H1 (cell line): ENCODE results near the gene CADM1. TPM values are rescaled to one million over a fixed set of nuclear protein-coding genes. Genes with fewer than 3 reads are reported as not detected.

Source experiments
- CTCF ChIA-PET: fragments of 300-600 bp; sonication (Branson Sonifier 250); formaldehyde crosslinking; loops from one replicate; lab custom pipeline; 2021; ENCODE audit not compliant: partially characterized antibody; lab: Charles Lee
- POLR2A ChIA-PET: fragments of 300-600 bp; sonication (Branson Sonifier 250); formaldehyde crosslinking; loops from one replicate; lab custom pipeline; 2021; ENCODE audit warnings: inconsistent platforms; ENCODE audit not compliant: partially characterized antibody; lab: Charles Lee
- DNase-seq, 2 experiments: peaks; one replicate each; pipeline versions ENCODE4 v3.0.0 to v3.0.0-alpha.2; 2010 to 2022; ENCODE audit warnings: low spot score in 2 of 2, low read depth in 1 of 2, mixed read lengths in 1 of 2
- FAIRE-seq: peaks from 2 replicates; lab custom pipeline; 2011; peaks lifted over from hg19 to GRCh38; lab: Jason Lieb, UNC
- H2AFZ ChIP-seq: 2 replicates; pipeline ENCODE4 v1.8.1; 2012; ENCODE audit warnings: low read length, inconsistent platforms
- H2AK5ac ChIP-seq: 2 replicates; pipeline ENCODE4 v1.6.1; 2013; ENCODE audit warnings: low read depth, low read length
- H2BK120ac ChIP-seq: replicated peaks from 2 replicates; pipeline ENCODE3; 2013; ENCODE audit warnings: low read depth, low read length, inconsistent platforms
- H2BK12ac ChIP-seq: 2 replicates; pipeline ENCODE4 v1.6.1; 2013; ENCODE audit warnings: low read depth, low read length
- H2BK15ac ChIP-seq: 2 replicates; pipeline ENCODE4 v1.6.1; 2013; ENCODE audit warnings: low read length
- H2BK20ac ChIP-seq: 2 replicates; pipeline ENCODE4 v1.6.1; 2013; ENCODE audit warnings: low read length
- H2BK5ac ChIP-seq: 2 replicates; pipeline ENCODE4 v1.6.1; 2013; ENCODE audit warnings: low read depth, low read length
- H3K14ac ChIP-seq: 2 replicates; pipeline ENCODE4 v1.6.1; 2013; ENCODE audit warnings: inconsistent platforms; ENCODE audit not compliant: insufficient read length
- H3K18ac ChIP-seq: 2 replicates; pipeline ENCODE4 v1.6.1; 2013; ENCODE audit warnings: low read length; ENCODE audit errors: extremely low read depth
- H3K23ac ChIP-seq: 2 replicates; pipeline ENCODE4 v1.6.1; 2013; ENCODE audit warnings: inconsistent platforms; ENCODE audit not compliant: insufficient read length
- H3K23me2 ChIP-seq: 2 replicates; pipeline ENCODE4 v1.6.1; 2013; ENCODE audit warnings: low read depth, low read length
- H3K27ac ChIP-seq: 2 replicates; pipeline ENCODE4 v1.6.1; 2011; ENCODE audit warnings: low read depth, low read length, inconsistent platforms
- H3K27me3 ChIP-seq, 4 experiments: replicated peaks in 1 of 4; 1 replicate in 1 of 4; 2 replicates in 3 of 4; pipeline versions ENCODE4 v1.6.1 to v1.8.1; 2011 to 2013; ENCODE audit warnings: low read length in 3 of 4, mild to moderate bottlenecking in 3 of 4, inconsistent platforms in 2 of 4, mixed read lengths in 2 of 4, moderate library complexity in 1 of 4; ENCODE audit not compliant: control insufficient read depth in 3 of 4, insufficient read depth in 3 of 4; ENCODE audit errors: extremely low read depth in 1 of 4
- H3K36me3 ChIP-seq, 4 experiments: 2 replicates each; pipeline versions ENCODE4 v1.6.1 to v1.8.1; 2011 to 2013; ENCODE audit warnings: mild to moderate bottlenecking in 4 of 4, low read length in 3 of 4, moderate library complexity in 2 of 4, control low read depth in 1 of 4, inconsistent platforms in 1 of 4; ENCODE audit not compliant: insufficient read depth in 4 of 4, control insufficient read depth in 2 of 4
- H3K4ac ChIP-seq: replicated peaks from 2 replicates; pipeline ENCODE3; 2013; ENCODE audit warnings: low read length, low read depth, mixed read lengths, inconsistent platforms; ENCODE audit not compliant: insufficient read length
- H3K4me1 ChIP-seq, 4 experiments: replicated peaks in 1 of 4; 1 replicate in 1 of 4; 2 replicates in 3 of 4; pipeline versions ENCODE4 v1.6.1 to v1.8.1; 2011 to 2013; ENCODE audit warnings: low read length in 3 of 4, inconsistent platforms in 2 of 4, mixed read lengths in 1 of 4; ENCODE audit not compliant: insufficient read depth in 4 of 4, control insufficient read depth in 3 of 4
- H3K4me2 ChIP-seq, 2 experiments: 2 replicates each; pipeline versions ENCODE4 v1.6.1 to v1.8.1; 2011 to 2013; ENCODE audit warnings: low read depth in 2 of 2, low read length in 2 of 2, control low read depth in 1 of 2, inconsistent platforms in 1 of 2, mild to moderate bottlenecking in 1 of 2; ENCODE audit not compliant: insufficient read depth in 1 of 2
- H3K4me3 ChIP-seq, 4 experiments: fragments of 200-600, 300-600 bp in 1 of 4; sonication (generic), shearing (Covaris generic), sonication (Bioruptor Twin) in 1 of 4; 2 replicates each; pipeline versions ENCODE4 v1.5.1 to v1.8.1; 2011 to 2016; ENCODE audit warnings: low read length in 4 of 4, low read depth in 3 of 4, control low read depth in 2 of 4, inconsistent platforms in 2 of 4, mild to moderate bottlenecking in 2 of 4, mixed read lengths in 1 of 4, moderate library complexity in 1 of 4; ENCODE audit not compliant: insufficient read depth in 2 of 4; ENCODE audit errors: extremely low read depth in 1 of 4
- H3K56ac ChIP-seq: replicated peaks from 2 replicates; pipeline ENCODE3; 2013; ENCODE audit warnings: low read depth, mild to moderate bottlenecking, mixed read lengths, low read length, inconsistent platforms; ENCODE audit not compliant: insufficient read length
- H3K79me1 ChIP-seq: 2 replicates; pipeline ENCODE4 v1.6.1; 2013; ENCODE audit warnings: low read depth, low read length, control low read depth
- H3K79me2 ChIP-seq, 2 experiments: 2 replicates each; pipeline versions ENCODE4 v1.6.1 to v1.8.1; 2012 to 2013; ENCODE audit warnings: low read length in 2 of 2, mild to moderate bottlenecking in 2 of 2, inconsistent platforms in 1 of 2; ENCODE audit not compliant: insufficient read depth in 2 of 2, control insufficient read depth in 1 of 2
- H3K9ac ChIP-seq, 4 experiments: replicated peaks in 1 of 4; 1 replicate in 1 of 4; 2 replicates in 3 of 4; pipeline versions ENCODE4 v1.6.1 to v1.8.1; 2011 to 2013; ENCODE audit warnings: low read depth in 3 of 4, low read length in 3 of 4, control low read depth in 2 of 4, mild to moderate bottlenecking in 2 of 4, moderate library complexity in 2 of 4, inconsistent platforms in 1 of 4; ENCODE audit errors: extremely low read depth in 1 of 4
- H3K9me3 ChIP-seq, 2 experiments: 2 replicates each; pipeline versions ENCODE4 v1.6.1 to v1.8.1; 2012 to 2013; ENCODE audit warnings: mild to moderate bottlenecking in 2 of 2, moderate library complexity in 2 of 2, control low read depth in 1 of 2, inconsistent platforms in 1 of 2, low read depth in 1 of 2, low read length in 1 of 2, mixed read lengths in 1 of 2; ENCODE audit not compliant: insufficient read depth in 2 of 2
- H4K20me1 ChIP-seq, 2 experiments: replicated peaks in 1 of 2; 2 replicates each; pipeline versions ENCODE3 to v1.8.1; 2011 to 2013; ENCODE audit warnings: inconsistent platforms in 2 of 2, low read length in 2 of 2, mild to moderate bottlenecking in 1 of 2; ENCODE audit not compliant: insufficient read depth in 2 of 2, control insufficient read depth in 1 of 2
- H4K5ac ChIP-seq: 2 replicates; pipeline ENCODE4 v1.6.1; 2013; ENCODE audit warnings: low read length, low read depth, mixed read lengths, inconsistent platforms; ENCODE audit not compliant: insufficient read length
- H4K8ac ChIP-seq: 2 replicates; pipeline ENCODE4 v1.8.0; 2013; ENCODE audit warnings: mild to moderate bottlenecking, moderate library complexity, low read length, inconsistent platforms; ENCODE audit not compliant: insufficient read depth; ENCODE audit errors: extremely low read depth
- H4K91ac ChIP-seq: replicated peaks from 2 replicates; pipeline ENCODE3; 2013; ENCODE audit warnings: low read length, mixed read lengths, inconsistent platforms; ENCODE audit not compliant: insufficient read length
- CBX5 ChIP-seq: fragments of 300-800, 300-1000 bp; sonication (generic); IDR thresholded peaks from 2 replicates; pipeline ENCODE4 v1.7.1; 2016; ENCODE audit warnings: antibody characterized with exemption, low read length, low read depth
- CBX8 ChIP-seq: fragments of 300-800, 300-1000 bp; sonication (generic); IDR thresholded peaks from 2 replicates; pipeline ENCODE4 v1.7.1; 2016; ENCODE audit warnings: low read depth, low read length, borderline replicate concordance
- CEBPB ChIP-seq: IDR thresholded peaks from 2 replicates; pipeline ENCODE4 v1.6.1; 2012; ENCODE audit warnings: low read depth, low read length
- KDM5A ChIP-seq: fragments of 200-600 bp; IDR thresholded peaks from 2 replicates; pipeline ENCODE4 v1.7.1; 2012; ENCODE audit warnings: mild to moderate bottlenecking, low read length, inconsistent platforms, mixed read lengths
- RBBP5 ChIP-seq: IDR thresholded peaks from 2 replicates; pipeline ENCODE4 v1.7.1; 2012; ENCODE audit warnings: low read depth, mild to moderate bottlenecking, inconsistent platforms, low read length, moderate library complexity, borderline replicate concordance
- RFX5 ChIP-seq: IDR thresholded peaks from 2 replicates; pipeline ENCODE4 v1.6.1; 2011; ENCODE audit warnings: low read depth, low read length, improper control_type of control experiment, borderline replicate concordance
- SIN3A ChIP-seq, 2 experiments: IDR thresholded peaks in 1 of 2; conservative IDR thresholded peaks in 1 of 2; 2 replicates each; pipeline ENCODE4 v1.6.1; 2011 to 2012; ENCODE audit warnings: low read length in 2 of 2, improper control_type of control experiment in 1 of 2, low read depth in 1 of 2, mild to moderate bottlenecking in 1 of 2
- SP2 ChIP-seq: IDR thresholded peaks from 2 replicates; pipeline ENCODE4 v1.6.1; 2012; ENCODE audit warnings: mild to moderate bottlenecking, low read length, inconsistent platforms
- USF2 ChIP-seq: IDR thresholded peaks from 2 replicates; pipeline ENCODE4 v1.6.1; 2011; ENCODE audit warnings: low read length, improper control_type of control experiment
- ZNF274 ChIP-seq: IDR thresholded peaks from 2 replicates; pipeline ENCODE4 v1.7.0; 2012; ENCODE audit warnings: low read length, borderline replicate concordance; ENCODE audit errors: extremely low read depth
- WGBS, 2 experiments: shearing (Covaris generic) in 1 of 2; methylation state at CpG; one replicate each; pipeline versions ENCODE4 v1.1.6 to v1.1.7; 2013 to 2015; ENCODE audit warnings: low lambda C conversion rate in 2 of 2, mixed read lengths in 2 of 2, inconsistent platforms in 1 of 2, low coverage in 1 of 2, missing lambda C conversion rate in 1 of 2; ENCODE audit not compliant: insufficient replicate concordance in 2 of 2, insufficient coverage in 1 of 2, insufficient read length in 1 of 2; ENCODE audit errors: extremely low coverage in 1 of 2, missing lambda C conversion rate in 1 of 2; 5-methylcytosine and 5-hydroxymethylcytosine counted together
- polyA plus RNA-seq, 7 experiments: library from polyadenylated mRNA; depleted of rRNA in 3 of 7; stranded (reverse) in 5 of 7; unstranded in 2 of 7; fragments of >200 nt in 5 of 7; fragments of 200-250 nt in 2 of 7; gene quantifications; 1 replicate in 5 of 7; 2 replicates in 1 of 7; 4 replicates in 1 of 7; pipeline versions ENCODE4 v1.2.1 to v1.2.3, GENCODE V29; 2011 to 2013; ENCODE audit warnings: missing spikeins in 2 of 7, mixed read lengths in 2 of 7
- total RNA-seq: library from RNA; stranded (reverse); fragmentation: NEBNext Ultra II Directional; extraction: Animal tissue kit (Norgen Biotek cat#: 25700); gene quantifications from 2 replicates; pipeline ENCODE4 v1.2.1, GENCODE V29; 2021

Gene CADM1
- total and polyA plus RNA-seq, 2 of the 8 experiments (the other 6 are each of a cell fraction or from before 2014, with no cell fraction given) = 8.3 to 25.3 TPM

- Histone ChIP-seq H2BK15ac (no peak overlapping the region), H4K8ac (no peak overlapping the region), H3K4ac (no peak overlapping the region), H3K9ac (no peak overlapping the region), H3K27ac (no peak overlapping the region), H3K18ac (no peak overlapping the region), H3K27me3 (no peaks in the 10 kb centered on the region), H2BK120ac (no peak overlapping the region), H4K5ac (no peak overlapping the region), H3K23ac (no peak overlapping the region), H4K91ac (no peak overlapping the region), H3K36me3 (no peaks in the 10 kb centered on the region), H3K79me1 (no peaks in the 10 kb centered on the region), H3K56ac (no peak overlapping the region), H3K14ac (no peak overlapping the region), H2BK12ac (no peak overlapping the region), H4K20me1 (no peaks in the 10 kb centered on the region), H3K79me2 (no peaks in the 10 kb centered on the region), H3K4me2 (no peak overlapping the region), H3K9me3 (no peaks in the 10 kb centered on the region), H3K23me2 (no peaks in the 10 kb centered on the region), H3K4me1 (peaks cover 0 to 9% (median 1%) of the 10 kb centered on the region in 4 experiments; a peak in 3 of 7 replicates), H2AK5ac (no peak overlapping the region), H2AFZ (no peak overlapping the region), H2BK5ac (no peak overlapping the region), H3K4me3 (no peak overlapping the region), H2BK20ac (no peak overlapping the region)
- 100% methylated on average over 1 of the region's 1 CpG; no CpG with 5 or more reads in 1 of the 2 experiments for WGBS, 2 experiments
- POLR2A ChIA-PET = interaction anchor here (0.7 kb wide), 1 partner anchor 8 kb away, joined by 3 read pairs; no protein-coding TSS in a partner anchor
- DNase-seq (no peak), FAIRE-seq (no peak)
- TF ChIP-seq RBBP5 (no peak), CEBPB (no peak), CBX5 (no peak), SIN3A (conservative IDR thresholded peaks at IDR 0.05 in 1 of 2, IDR thresholded peaks at IDR 0.05 in 1 of 2; ENCODE audit: low read depth in 1 of 2, low read length in 2 of 2) (no peak), RFX5 (no peak), USF2 (no peak), SP2 (no peak), KDM5A (no peak), CBX8 (no peak), ZNF274 (no peak)
- CTCF ChIA-PET = interaction anchor here (0.6 to 1.1 kb wide), 4 partner anchors 8 to 223 kb away, joined by 3 to 5 read pairs (median 4); no protein-coding TSS in a partner anchor
These were observed 50.3 kb downstream of the CADM1 start for GRCh38 chr11:115453693-115454490.
